GM12872 (cell line): ENCODE results near the gene EXOC3L2.

Experiments used
- CTCF ChIP-seq: IDR thresholded peaks from 3 replicates; pipeline ENCODE4 v1.5.1; 2011; ENCODE audit warnings: low read depth, mild to moderate bottlenecking, low read length, moderate library complexity; ENCODE audit not compliant: insufficient read depth

The EXOC3L2 gene

GRCh38 chr19:45186509-45187334, 58.5 kb downstream of the EXOC3L2 start:
- no peak for TF ChIP-seq CTCF

- no peak for TF ChIP-seq CTCF
Observed at GRCh38 chr19:45184115-45184514, 61.1 kb downstream of the EXOC3L2 start.

DNA sequence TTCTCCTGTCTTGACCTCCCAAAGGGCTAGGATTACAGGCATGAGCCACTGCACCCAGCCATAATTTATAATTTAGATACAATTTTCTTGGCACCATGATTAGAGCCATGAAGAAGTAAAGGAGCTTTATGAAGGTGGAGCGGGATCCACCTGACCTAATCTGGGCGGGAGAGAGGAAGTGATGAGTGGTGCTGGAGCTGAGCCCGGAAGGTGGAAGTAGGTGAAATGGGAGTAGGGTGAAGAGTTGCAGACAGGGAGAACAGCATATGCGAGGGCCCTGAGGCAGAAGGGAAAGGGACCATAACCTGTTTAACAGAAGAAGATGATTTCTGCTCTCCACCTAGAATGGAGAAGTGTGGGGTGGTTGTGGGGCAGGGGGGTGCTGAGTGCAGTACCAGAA, 62.4 kb downstream of the EXOC3L2 start:
- TF ChIP-seq CTCF = no peak

DNA sequence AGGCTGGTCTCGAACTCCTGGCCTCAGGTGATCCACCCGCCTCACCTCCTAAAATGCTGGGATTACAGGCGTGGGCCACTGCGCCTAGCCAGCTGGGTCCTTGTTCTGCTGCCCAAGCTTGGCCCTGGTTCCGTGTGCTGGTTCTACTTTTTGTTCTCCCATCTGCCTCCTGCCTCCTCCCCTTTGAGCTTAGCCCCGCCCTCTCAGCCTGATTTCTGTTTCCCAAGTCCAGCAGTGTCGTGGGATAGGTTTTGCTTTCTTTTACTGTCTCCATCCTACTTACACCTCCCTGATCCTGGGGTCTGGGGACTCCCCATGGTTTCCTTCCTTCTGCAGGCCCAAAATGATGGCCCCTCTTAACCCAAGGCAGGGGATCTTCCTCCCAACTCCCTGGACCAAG, 64.3 kb downstream of the EXOC3L2 start:
- TF ChIP-seq CTCF = no peak

GRCh38 chr19:45179892-45180370, 65.3 kb downstream of the EXOC3L2 start:
- TF ChIP-seq CTCF = no peak

DNA sequence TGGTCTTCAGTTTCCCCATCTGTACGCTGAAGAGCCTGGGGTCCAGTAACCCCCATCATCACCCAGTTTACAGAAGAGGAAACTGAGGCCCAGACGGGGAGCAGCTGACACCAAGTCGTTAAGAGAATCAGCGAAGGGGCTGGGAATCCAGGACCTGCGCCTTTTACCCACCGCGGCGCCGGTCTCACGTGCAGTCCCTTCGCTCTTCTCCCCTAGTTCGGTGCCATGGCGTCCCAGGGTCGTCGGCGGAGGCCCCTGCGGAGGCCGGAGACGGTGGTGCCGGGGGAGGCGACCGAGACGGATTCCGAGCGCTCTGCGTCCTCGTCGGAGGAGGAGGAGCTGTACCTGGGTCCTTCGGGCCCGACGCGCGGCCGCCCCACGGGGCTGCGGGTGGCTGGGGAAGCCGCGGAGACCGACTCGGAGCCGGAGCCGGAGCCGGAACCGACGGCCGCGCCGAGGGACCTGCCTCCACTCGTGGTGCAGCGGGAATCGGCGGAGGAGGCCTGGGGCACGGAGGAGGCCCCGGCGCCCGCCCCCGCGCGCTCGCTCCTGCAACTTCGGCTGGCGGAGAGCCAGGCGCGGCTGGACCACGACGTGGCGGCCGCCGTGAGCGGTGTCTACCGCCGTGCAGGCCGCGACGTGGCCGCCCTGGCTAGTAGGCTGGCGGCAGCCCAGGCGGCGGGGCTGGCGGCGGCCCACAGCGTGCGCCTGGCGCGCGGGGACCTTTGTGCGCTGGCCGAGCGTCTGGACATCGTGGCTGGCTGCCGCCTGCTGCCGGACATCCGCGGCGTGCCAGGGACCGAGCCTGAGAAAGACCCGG, 65.9 kb downstream of the EXOC3L2 start:
- no peak for TF ChIP-seq CTCF

- TF ChIP-seq CTCF = peak; percentile 39; the same call in 2 of the 3 replicates
Observed at GRCh38 chr19:45178262-45179071, 66.7 kb downstream of the EXOC3L2 start, which contains the start of gene BLOC1S3. BLOC1S3 (plus strand) TSS chr19:45178784; CDS start chr19:45179297, 513 bp downstream.
